HFF-Myc (cell line): ENCODE results near the gene S100A3.

ENCODE experiments used
- DNase-seq: peaks from one replicate; pipeline ENCODE4 v3.0.0-alpha.2; 2011; ENCODE audit warnings: low read depth; ENCODE audit errors: extremely low read depth
- H3K4me3 ChIP-seq: replicated peaks from 2 replicates; pipeline ENCODE4 v1.5.1; 2011; ENCODE audit warnings: low read depth, mild to moderate bottlenecking, control low read depth, low read length
- TF ChIP-seq, protein P1 (sequence below): IDR thresholded peaks from 2 replicates; pipeline ENCODE4 v1.5.1; 2012; ENCODE audit warnings: mild to moderate bottlenecking, low read depth, low read length, control low read depth; ENCODE audit errors: missing control alignments

The S100A3 gene

DNA sequence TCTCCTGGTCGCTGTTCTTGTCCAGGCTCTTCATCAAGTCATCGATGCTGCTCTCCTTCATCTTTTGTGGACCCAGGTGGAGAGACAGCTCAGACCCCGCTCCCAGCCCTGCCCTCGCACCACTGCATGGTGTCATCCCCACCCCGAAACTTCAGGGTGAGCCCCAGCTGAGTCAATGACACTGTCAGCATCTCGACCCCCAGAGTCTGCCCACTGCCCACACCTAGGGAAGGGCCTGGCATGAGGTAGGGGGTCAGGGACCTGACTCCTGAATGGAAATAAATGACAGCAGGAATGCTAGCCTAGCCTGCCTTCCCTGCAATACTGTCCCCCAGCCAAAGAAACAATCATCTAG, 11.7 kb downstream of the S100A3 start:
- TF ChIP-seq, protein P1, sequence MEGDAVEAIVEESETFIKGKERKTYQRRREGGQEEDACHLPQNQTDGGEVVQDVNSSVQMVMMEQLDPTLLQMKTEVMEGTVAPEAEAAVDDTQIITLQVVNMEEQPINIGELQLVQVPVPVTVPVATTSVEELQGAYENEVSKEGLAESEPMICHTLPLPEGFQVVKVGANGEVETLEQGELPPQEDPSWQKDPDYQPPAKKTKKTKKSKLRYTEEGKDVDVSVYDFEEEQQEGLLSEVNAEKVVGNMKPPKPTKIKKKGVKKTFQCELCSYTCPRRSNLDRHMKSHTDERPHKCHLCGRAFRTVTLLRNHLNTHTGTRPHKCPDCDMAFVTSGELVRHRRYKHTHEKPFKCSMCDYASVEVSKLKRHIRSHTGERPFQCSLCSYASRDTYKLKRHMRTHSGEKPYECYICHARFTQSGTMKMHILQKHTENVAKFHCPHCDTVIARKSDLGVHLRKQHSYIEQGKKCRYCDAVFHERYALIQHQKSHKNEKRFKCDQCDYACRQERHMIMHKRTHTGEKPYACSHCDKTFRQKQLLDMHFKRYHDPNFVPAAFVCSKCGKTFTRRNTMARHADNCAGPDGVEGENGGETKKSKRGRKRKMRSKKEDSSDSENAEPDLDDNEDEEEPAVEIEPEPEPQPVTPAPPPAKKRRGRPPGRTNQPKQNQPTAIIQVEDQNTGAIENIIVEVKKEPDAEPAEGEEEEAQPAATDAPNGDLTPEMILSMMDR = no peak
- no peak for DNase-seq
- no peak overlapping the region for H3K4me3 ChIP-seq

DNA sequence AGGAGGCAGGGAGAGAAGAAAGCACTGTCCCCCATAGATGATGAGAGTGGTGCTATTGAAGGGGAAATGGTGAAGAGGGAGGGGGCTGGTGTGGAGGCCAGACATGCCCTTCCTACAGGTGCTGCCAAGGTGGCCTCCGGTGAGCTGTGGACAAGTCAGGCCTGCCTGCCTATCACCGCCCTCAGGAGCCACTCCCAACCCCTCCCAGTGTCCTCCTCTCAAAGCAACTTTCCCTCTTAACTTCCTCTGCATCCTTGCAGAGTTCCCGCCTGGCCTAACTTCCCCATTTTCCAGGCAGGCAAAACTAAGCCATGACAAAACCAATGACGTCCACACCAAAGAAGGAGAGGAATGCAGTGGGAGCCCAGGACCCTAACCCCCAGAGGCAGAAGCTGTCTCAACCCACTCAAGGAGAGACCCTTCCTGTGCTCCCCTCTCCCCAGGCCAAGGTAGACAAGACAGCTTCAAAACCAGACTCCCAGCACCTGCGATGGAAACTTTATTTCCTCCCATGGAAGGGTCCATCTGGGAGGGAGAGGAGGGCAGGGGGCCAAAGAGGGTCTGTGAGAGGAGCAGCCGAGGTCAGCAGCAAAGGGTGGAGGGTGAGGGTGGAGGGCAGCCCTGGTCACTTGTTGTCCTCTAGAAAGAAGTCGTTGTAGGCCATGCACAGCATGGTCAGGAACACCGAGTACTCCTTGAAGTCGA, 12.2 kb downstream of the S100A3 start:
- TF ChIP-seq, protein P1 = no peak
- no peak for DNase-seq
- H3K4me3 ChIP-seq = peak overlapping the region; percentile 81

- no peak for DNase-seq
- TF ChIP-seq, protein P1 = no peak
- peak overlapping the region; percentile 81 for H3K4me3 ChIP-seq
These were observed 12.9 kb downstream of the S100A3 start for GRCh38 chr1:153536012-153536670.

DNA sequence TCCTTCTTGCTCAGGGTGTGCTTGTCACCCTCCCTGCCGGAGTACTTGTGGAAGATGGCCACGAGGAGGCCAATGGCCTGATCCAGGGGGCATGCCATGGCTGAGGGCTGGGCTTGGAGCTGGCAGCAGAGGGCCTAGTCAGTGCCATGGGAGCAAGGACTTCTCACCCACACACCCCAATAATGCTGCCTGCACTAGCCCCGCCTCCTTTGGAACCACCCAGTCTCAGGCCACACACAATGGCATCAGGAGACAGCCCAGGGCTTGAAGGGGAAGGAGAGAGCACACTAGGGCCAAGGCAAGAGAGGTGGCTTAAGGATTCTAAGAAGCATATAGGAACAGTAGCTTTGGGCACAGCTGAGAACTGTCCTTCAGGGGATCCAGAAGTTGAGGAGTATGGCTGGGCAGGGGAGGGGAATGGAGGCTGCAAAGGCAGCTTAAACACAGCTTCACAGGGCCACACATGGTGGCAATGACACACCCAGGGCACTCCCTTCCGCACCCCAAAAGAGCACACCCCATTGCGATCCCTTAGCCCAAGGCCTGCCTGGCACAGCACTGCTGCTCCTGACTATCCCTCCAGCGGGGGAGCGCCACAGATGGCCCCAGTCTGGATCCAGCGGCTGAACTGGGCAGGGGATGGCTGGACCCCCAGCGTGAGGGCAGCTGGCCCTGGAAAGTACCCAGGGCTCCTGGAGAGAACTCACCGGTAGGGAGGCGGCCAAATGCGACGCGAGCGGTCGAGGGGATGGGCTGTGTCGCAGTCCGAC, 13.6 kb downstream of the S100A3 start, which contains the start of gene S100A6:
S100A6 (minus strand) TSS at position 750 of the 770 bp plus-strand sequence; CDS start at position 98, 652 bp downstream.
- TF ChIP-seq, protein P1 = no peak
- peak within 1 kb of the TSS; percentile 81 for H3K4me3 ChIP-seq
- DNase-seq = no peak

DNA sequence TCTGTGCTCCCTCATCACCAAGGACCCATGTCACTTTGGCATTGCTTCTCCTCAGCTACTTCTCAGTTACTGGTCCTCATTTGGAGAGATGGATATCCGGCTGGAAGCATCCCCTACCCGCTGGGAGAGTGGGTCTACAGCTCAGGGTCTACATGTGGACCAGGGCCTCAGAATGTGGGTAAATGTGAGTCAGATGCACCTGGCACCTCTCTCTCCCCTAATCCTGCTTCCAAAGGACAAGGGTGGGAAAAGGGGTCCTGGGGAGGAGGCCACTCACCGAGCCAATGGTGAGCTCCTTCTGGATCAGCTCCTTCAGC, 14.2 kb downstream of the S100A3 start:
- TF ChIP-seq, protein P1 = no peak
- H3K4me3 ChIP-seq = peak overlapping the region; percentile 81
- DNase-seq = no peak

- H3K4me3 ChIP-seq = peak overlapping the region; percentile 81
- TF ChIP-seq, protein P1 = no peak
- DNase-seq = no peak
These were observed 14.7 kb downstream of the S100A3 start for GRCh38 chr1:153534226-153534924.
